Measurements from ENCODE around the gene IGSF21.

Gene IGSF21

DNA sequence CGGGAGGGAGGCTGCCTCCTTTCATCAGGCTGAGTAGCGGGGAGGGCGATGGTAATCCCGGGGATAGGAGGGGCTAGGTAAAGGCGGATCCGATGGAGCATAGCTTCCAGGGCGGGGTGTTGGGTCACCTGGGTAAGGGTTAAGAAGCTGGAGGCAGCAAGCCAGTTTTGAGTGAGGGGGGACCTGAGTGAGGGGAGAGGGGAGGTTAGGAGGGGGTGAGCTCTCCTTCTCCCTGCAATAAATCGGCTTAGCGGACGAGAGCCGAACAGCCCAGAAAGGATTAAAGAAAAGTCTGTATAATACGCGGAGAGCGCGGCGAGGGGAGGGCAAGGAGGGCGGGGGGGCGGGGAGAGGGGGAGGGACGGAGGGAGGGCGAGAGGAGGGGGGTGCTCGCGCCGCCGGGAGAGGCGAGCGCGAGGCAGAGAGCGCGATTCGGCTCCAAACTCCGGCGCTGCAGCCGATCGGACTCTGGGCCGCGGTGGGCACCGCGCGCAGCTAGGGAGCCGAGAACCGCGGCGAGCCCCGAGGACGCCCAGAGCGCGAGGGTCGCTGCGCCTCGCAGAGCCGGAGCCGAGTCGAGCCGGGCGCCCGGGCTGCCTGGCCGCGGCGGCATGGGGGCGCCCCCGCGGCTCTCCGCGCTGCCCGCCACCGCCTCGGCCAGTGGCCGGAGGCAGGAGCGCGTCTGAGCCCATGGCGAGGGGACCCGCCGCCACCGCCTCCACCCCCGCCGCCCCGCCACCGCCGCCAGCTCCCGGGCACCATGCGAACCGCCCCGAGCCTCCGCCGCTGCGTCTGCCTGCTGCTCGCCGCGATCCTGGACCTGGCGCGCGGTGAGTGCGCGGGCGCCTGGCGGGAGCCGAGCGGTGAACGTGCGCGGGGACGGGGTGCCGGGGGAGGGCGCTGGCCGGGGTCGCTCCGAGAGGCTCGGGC is at the start of gene IGSF21:
Gene IGSF21 (plus strand): TSS at position 430 of the 930 bp plus-strand sequence. CDS start 331 bp downstream, at position 761.
- no peak for DNase-seq (ENCODE audit: low read depth, low spot score)

DNA sequence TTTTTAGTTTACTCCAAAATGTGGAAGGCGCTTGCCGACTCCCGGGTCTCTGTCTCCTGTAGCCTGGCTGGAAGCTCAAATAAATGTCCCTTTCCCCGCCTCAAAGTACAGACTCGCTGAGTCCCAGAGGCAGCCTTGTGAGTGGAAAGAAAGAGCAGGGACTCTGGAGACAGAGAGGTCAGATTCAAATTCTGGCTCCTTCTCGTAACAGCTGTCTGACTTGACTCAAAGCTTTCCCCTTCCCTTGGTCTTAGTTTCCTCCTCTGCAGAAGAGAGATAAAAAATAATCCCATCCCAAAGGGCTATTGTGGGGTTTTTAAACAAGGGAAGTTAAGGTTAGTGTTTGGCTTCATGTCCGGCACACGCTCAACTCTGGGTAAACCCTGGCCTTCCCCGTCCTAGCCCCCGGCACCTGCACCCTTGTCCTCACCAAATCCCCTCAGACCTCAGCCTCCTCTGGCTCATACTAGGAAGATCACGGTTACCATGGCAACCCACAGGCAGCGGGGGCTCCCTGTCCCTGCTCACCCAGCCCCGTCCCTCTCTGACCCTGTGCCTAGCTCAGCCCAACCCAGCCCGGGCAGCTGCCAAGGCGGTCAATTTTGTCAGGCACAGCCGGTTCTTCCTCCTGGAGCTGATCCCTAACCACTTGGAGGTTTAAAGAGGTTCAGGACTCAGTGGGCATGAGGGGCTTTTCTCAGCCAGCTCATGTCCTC is 49.2 kb upstream of the IGSF21 start:
- no peak for DNase-seq (ENCODE audit: low read depth, low spot score)

DNA sequence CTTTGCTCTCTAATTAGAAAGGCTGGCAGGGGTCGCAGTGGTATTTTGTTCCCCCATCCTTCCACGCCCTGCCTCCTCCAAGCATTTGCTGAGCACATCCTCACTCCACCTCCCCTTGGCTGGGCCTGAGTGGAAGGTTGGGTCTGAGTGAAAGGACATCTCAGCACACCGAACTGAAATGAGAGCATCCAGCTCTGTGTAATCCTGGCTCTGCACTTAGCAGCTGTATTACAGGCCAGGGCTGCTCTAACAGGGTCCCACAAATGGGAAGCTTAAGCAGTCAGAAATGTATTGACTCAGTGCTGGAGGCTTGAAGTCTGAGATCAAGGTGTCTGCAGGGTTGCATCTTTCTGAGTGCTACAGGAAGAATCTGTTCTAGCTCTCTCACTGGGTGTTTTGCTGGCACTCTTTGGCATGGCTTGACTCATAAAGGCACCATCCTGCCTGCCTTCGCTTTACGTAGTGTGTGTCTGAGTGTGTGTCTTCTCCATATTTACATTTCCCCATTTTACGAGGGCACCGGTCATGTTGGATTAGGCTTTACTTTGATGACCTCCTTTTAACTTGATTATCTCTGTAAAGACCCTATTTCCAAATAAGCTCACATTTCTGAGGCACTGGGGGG is 48.5 kb upstream of the IGSF21 start:
- no peak for DNase-seq (ENCODE audit: low read depth, low spot score)

DNA sequence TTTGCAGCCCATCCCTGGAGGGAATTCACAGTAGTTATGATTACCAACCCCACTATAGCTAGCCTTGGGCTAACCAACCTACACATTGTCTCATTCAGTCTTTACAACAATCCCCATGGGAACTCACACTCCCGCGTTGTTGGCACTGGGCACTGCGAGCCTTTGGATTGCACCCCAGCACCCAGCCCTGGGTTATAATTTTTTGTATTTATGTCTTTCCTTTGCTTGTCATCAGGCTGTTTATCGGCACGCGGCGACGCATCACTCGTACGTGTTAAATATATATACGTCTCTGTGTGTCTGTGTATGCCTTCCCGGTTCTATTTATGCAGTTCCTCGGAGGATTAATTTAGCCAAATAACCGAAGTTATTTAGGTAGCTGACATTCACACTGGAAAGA is 47.2 kb upstream of the IGSF21 start:
- no peak for DNase-seq (ENCODE audit: low read depth, low spot score)

DNA sequence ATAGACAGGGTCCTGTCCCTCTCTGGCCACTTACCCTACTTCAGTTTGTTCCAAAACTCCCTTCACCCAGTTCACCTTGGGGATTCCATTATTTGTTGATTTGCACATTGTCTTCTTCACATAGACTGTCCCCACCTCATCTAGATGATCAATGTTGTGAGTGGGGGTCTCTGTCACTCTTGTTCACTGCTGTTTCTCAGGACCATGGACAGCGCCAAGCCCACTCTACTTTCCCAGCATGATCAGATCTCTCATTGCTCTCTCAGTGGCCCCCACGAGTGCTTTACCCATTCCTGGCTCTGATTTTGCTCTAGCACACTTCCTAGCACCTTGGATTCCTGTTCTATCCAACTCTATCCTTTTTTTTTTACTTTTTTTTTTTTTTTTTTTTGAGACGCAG is 45.4 kb upstream of the IGSF21 start:
- no peak for DNase-seq (ENCODE audit: low read depth, low spot score)

DNA sequence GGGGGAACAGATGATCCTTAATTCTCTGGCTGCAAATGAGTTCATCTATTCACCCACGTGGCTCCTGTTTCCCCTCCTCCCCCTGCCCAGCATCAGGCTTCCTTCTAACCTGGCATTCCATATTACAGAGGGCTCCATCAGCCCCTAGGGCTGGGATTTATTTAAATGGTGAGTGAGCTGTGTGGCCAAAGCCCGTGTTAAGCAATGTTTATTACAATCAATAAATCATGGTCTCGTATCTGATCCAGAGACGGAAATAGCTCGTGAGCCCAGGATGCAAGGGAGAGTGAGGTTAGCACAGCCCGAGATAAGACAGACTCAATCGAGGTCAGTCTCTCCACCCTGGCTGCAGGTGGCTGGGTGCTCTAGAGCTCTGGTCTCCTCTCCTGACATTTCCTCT is 43.1 kb upstream of the IGSF21 start:
- no peak for DNase-seq (ENCODE audit: low read depth, low spot score)

DNA sequence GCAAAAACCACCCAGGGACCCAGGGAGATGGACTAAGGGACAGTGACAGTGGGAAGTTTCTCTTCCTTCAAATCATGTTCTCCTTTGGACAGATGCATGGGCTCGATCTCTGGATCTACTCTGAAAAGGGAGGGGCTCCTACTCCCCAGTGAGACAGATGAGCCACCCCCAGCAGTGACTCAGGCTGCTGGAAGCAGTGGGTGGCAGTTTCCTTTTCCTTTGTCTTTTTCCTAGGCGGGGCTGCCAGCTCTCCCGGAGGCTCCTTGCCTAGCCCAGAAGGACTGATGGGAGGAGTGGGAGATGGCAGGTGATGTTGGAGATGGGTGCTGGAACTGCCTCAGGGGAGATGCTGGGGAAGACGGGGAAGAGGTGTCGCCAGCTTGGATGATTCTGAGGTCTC is 41.0 kb upstream of the IGSF21 start:
- DNase-seq (ENCODE audit: low read depth, low spot score): no peak

DNA sequence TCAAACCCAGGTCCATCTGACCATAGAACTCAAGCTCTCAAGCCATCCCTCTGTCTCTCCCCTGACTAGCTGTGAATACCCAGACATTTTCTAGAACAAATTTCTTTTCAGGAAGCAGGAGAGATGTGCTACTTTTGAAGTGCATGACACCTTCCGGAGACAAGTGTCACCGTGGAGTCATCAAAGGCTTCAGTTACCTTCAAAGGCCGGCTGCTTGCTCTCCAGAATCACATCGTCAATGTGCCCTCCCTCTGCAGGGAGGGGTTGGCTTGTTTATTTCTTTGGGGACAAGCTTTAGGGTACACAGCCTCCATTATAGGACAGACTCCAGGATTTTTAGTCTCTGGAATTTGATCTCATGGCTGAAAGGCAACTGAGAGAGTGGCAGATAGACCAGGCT is 37.7 kb upstream of the IGSF21 start:
- no peak for DNase-seq (ENCODE audit: low read depth, low spot score)

DNA sequence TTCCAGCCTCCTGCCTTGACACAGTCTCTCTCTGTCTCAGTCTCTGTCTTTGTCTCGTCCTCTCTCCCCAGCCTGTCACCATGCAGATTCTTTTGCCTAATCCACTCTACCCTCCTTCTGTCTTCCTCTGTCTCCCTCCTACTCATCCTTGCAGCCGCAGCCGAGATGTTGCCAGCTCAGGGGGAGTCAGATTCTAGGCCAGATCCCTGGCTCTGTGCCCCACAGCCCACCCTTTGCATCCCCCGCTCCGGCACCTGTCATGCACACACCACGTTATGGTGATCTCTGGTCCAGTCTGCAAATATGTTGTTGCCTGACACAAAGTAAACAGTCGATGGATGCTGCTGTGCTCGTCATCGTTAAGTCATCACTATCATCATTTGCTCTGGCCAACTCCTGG is 35.5 kb upstream of the IGSF21 start:
- no peak for DNase-seq (ENCODE audit: low read depth, low spot score)

DNA sequence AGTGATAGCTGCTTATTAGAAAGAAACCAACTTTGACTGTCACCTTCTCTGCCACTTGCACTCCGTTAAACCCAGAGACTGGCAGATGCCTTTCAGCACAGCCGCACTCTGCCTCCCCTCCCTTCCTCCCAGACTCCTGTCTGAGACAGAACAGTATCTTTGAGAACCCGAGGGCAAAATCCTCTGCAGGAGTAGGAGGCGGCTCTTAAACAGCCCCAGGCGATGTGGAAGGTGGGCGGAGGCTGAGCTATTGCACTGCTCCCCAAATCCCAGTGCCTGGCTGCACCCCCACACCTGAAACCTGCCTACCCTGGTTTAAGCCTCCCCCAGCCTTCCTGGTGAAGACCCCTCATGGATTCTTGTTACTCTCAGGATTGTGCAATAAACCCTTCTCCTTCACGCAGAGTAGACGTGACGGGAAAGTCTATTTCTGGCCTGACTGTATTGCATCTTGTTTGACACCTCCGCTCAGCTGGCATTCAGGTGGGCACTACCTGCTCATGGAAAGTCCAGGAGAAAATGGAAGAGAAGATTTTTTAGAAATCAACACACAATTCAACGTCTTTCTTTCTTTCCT is 34.4 kb upstream of the IGSF21 start:
- no peak for DNase-seq (ENCODE audit: low read depth, low spot score)

DNA sequence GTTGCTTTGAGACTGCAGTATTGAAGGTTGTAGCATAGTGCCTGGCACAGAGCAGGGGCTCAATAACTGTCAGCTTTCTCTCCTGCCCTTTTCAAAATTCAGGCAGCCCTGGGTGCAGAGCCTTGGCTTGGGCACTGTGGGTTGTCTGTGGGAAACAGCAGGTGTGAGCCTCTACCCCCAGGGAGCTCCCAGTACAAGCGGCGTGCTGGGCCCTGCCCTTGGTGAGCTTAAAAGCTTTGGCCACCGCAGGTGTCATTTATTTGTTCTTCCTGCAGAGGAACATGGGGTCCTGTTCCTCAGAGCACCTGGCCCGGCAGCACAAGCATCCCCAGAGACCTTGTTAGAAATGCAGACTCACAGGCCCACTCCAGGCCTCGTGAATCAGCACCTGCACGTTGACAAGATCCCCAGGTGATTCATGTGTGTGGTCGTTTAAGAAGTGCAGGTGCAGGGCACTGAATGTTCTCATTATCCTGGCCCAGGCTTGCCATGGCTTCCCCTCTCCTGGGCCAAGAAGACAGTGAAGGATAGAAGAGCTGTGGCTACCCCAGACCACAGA is 29.9 kb upstream of the IGSF21 start:
- DNase-seq (ENCODE audit: low read depth, low spot score): no peak

DNA sequence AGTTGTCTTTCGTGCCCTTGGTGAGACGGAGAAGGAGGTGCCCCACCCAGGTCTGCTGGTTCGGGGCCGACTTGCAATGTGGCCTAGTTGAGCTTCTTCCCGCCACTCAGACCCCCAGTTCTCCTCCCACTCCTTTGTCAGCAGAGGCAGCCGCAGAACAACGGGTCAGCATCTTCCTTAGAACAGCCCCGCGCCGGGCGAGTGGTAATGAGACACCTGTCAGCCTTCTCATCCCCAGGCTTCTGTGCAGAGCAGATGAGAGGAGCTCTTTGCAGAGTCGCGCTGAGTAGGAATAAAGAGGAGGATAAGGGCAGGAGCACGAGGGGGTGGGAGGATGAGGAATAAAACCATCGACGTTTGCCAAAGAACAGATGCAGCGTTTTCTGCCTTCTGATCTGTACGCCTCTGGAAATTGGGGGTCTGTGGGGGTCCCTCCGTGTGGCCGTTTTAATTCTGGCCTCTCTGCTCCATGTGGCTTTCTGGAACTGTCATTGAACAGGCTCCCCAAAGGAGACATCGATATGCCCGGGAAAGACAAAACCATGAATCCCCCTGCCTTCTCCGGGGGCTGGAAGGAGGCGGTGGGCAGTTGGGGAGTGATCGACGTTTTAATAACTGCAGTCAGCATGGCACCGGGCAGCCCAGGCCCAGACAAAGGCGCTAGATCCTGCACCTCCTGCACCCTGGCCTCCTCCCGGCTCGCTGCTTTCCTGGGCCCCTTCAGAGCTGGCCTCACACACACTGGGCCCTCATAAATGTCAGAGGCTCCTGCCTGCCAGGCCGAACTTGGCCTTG is 27.5 kb upstream of the IGSF21 start:
- DNase-seq (ENCODE audit: low read depth, low spot score): no peak

DNA sequence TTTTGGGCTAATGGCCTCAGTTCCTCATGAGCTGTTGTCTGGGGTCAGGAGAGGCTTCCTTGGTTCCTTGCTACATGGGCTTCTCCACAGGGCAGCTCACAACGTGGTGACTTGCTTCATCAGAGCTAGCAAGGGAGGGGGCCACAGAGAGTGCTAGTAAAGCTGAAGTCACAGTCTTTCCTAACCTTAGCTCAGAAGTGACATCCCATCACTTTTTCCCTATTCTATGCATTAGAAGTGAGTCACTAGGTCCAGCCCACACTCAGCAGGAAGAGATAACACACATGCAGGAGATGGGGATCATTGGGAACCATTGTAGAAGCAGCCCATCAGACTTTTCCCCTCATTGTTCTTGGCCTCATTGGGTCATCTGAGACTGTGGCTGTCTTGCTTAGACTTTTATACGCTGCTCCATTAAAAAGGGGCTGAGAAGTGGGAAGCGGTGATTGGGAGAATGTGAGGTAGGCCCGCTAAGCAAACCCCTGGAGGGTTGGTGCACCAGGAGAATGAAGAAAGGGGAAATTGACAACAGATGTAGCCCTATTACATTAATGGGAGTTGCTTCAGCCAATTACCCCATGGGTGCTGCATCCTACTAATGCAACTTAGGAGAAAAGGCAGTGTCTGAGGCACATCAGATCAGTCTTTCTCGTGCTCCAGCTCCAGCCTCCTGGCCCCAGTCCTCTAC is 22.1 kb upstream of the IGSF21 start:
- no peak for DNase-seq (ENCODE audit: low read depth, low spot score)

DNA sequence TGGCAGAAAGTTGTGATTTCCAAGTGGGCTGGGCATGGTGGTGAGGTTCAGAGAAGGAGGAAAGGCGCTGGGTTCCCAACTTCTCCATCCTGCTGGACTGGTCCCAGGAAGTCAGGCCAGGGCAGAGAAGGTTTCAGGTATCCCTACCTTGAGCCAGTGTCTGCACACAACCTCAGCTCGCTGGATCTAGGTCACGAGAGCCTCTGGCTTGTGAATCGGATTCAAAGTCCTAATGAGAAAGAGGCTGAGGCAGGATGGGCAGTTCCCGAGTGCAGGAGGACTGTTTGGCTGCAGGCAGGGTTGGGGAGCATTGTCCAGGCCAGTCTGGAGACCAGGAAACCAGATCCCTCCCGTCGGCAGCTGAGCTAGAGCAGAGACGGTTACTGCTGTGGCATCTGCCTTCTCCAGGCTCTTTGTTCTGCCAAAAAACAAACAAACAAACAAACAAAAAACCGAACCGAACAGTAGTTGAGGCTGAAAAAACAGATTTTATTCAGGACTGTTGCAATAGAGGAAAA is 19.5 kb upstream of the IGSF21 start:
- DNase-seq (ENCODE audit: low read depth, low spot score): no peak

DNA sequence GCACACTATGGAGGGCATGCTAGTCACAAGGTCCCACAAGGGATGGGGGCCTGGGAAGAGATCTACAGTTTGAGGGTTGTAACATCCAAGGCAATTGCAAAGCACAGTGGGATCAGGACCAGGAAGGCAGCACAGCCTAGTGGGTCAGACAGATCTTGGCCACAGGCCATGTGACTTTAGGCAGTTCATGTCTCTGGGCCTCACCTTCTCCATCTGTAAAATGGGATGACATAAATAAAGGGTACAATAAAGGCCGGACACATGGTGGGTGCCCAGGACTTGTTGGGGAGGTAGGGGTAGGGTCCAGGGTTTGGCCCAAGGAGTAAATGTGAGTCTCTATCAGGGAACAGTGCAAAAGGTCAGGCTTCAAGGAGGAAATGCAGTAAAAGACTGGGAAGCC is 18.1 kb upstream of the IGSF21 start:
- no peak for DNase-seq (ENCODE audit: low read depth, low spot score)

DNA sequence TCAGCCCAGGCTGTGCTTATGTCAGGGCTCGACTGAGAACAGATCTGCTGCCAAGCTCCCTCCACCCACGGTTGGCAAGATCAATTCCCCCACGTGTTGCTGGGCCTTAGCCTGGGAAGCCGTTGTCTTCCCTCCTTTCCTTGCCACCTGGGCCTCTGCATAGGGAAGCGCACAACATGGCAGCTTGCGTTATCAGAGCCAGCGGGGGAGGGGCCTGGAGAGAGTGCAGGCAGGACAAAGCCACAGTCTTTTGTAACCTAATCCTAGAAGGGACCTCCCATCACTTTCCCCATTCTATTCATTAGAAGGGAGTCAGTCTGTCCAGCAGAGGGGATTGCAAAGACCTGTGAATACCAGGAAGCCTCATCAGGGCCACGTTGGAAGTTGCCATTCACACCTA is 17.0 kb upstream of the IGSF21 start:
- no peak for DNase-seq (ENCODE audit: low read depth, low spot score)

DNA sequence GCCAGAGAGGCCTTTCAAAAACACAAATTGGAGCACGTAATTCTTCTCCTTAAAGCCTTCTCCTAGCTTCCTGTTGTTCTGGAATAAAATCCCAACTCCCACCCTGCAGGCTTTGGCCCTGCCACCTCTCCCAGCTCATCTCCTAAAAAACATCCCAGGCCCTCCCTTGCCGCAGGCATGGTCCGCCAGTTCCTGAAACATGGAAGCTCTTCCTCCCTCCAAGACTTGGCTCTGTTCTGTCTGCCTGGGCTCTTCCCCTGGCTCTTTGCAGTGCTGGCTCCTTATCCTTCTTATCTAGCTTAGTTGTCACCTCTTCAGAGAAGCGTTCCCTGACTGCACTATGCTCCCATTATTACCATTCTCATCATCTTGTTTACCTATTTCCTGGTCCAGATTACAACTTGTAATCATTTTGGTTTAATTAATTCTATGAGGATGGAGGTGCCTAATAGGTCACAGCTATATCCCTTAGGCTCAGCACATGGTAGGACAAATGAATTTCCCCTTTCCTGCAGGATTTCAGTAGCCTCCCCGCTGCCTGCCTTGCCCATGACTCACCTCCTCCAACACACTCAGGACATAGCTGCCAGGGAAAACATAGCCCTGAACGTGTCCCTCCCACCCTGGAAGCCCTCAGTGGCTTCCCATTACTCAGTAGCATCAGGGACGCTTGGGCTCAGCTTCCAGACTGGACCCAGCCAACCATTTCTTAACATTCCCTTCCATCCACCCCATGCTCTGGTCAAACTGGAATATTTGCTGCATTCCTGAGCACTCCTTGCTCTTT is 15.7 kb upstream of the IGSF21 start:
- no peak for DNase-seq (ENCODE audit: low read depth, low spot score)

DNA sequence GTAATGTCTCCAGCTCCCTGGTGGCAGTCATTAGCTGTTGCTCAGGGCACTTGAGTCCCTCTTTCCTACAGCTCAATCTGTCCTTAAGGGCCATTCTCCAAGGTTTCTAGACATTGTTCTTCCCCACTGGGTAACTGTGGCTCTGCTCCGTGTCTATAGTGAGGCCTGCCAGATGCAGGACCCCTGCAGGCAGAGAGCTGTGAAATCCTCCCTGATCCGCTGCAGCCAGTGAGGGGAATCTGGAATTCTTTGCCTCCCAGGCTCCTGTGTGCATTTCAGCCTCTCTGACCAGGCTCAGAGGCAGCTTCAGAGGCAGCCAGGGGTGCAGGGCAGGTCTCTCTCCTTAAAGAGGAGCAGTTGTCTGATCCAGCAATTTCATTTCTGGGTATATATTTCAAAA is 14.4 kb upstream of the IGSF21 start:
- DNase-seq (ENCODE audit: low read depth, low spot score): no peak

DNA sequence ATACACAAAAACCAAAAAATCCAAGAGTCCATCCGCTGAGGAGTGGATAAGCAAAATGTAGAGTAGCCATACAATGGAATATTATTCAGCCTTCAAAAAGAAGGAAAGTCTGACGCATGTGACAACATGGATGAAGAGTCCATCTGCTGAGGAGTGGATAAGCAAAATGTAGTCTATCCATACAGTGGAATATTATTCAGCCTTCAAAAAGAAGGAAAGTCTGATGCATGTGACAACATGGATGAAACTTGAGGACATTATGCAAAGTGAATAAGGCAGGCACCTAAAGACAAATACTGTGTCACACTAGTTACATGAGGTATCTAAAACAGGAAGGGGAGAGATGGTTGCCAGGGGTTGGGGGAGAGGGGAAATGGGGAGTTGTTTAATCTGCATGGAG is 14.0 kb upstream of the IGSF21 start:
- DNase-seq (ENCODE audit: low read depth, low spot score): no peak
